ENCODE results near the gene CSF2RB.
A peak's percentile ranks its signal among the peaks of the same experiment; 100 is the strongest.

Gene CSF2RB

GRCh38 chr22:36886016-36886415, 27.4 kb upstream of the CSF2RB start:
- DNase-seq (ENCODE audit: extremely low spot score, insufficient read length, low read depth) (no peak), FAIRE-seq (no peak)

- DNase-seq (ENCODE audit: extremely low spot score, insufficient read length, low read depth), result no peak
- no peak for FAIRE-seq
These were observed 26.3 kb upstream of the CSF2RB start for GRCh38 chr22:36887162-36887561.

GRCh38 chr22:36891646-36892045, 21.8 kb upstream of the CSF2RB start:
- no peak for DNase-seq (ENCODE audit: extremely low spot score, insufficient read length, low read depth)
- no peak for FAIRE-seq

- DNase-seq (ENCODE audit: extremely low spot score, insufficient read length, low read depth), result no peak
- FAIRE-seq, result no peak
These were observed 21.1 kb upstream of the CSF2RB start for GRCh38 chr22:36892292-36892691.

GRCh38 chr22:36893262-36893661, 20.2 kb upstream of the CSF2RB start:
- DNase-seq (ENCODE audit: extremely low spot score, insufficient read length, low read depth), result no peak
- no peak for FAIRE-seq

- DNase-seq (ENCODE audit: extremely low spot score, insufficient read length, low read depth), result no peak
- peak; percentile 29 for FAIRE-seq
These were observed 19.2 kb upstream of the CSF2RB start for GRCh38 chr22:36894266-36894665.

- DNase-seq (ENCODE audit: extremely low spot score, insufficient read length, low read depth) (no peak), FAIRE-seq (no peak)
These were observed 15.8 kb upstream of the CSF2RB start for GRCh38 chr22:36897611-36898010.

- FAIRE-seq (no peak), DNase-seq (ENCODE audit: extremely low spot score, insufficient read length, low read depth) (no peak)
These were observed 14.7 kb upstream of the CSF2RB start for GRCh38 chr22:36898690-36899089.

GRCh38 chr22:36899498-36899897, 13.9 kb upstream of the CSF2RB start:
- no peak for DNase-seq (ENCODE audit: extremely low spot score, insufficient read length, low read depth)
- FAIRE-seq, result no peak

GRCh38 chr22:36900225-36900624, 13.2 kb upstream of the CSF2RB start:
- DNase-seq (ENCODE audit: extremely low spot score, insufficient read length, low read depth) (no peak), FAIRE-seq (peak; percentile 59)

GRCh38 chr22:36900880-36901279, 12.5 kb upstream of the CSF2RB start:
- no peak for DNase-seq (ENCODE audit: extremely low spot score, insufficient read length, low read depth)
- FAIRE-seq, result no peak

GRCh38 chr22:36901411-36902142, 11.9 kb upstream of the CSF2RB start:
- peak; percentile 42 for DNase-seq (ENCODE audit: extremely low spot score, insufficient read length, low read depth)
- FAIRE-seq, result peak; percentile 91

- DNase-seq (ENCODE audit: extremely low spot score, insufficient read length, low read depth) (no peak), FAIRE-seq (no peak)
These were observed 11.1 kb upstream of the CSF2RB start for GRCh38 chr22:36902143-36902926.

- FAIRE-seq (no peak), DNase-seq (ENCODE audit: extremely low spot score, insufficient read length, low read depth) (no peak)
These were observed 9.1 kb upstream of the CSF2RB start for GRCh38 chr22:36904260-36904880.

- no peak for FAIRE-seq
These were observed 5.9 kb upstream of the CSF2RB start for GRCh38 chr22:36907253-36908195.

GRCh38 chr22:36910461-36910860, 3.0 kb upstream of the CSF2RB start:
- FAIRE-seq (no peak), DNase-seq (ENCODE audit: extremely low spot score, insufficient read length, low read depth) (no peak)

More at GRCh38 chr22:36907253-36908195, 5.9 kb upstream of the CSF2RB start:
- no peak for DNase-seq (ENCODE audit: extremely low spot score, insufficient read length, low read depth)

- FAIRE-seq (no peak), DNase-seq (ENCODE audit: extremely low spot score, insufficient read length, low read depth) (no peak)
These were observed 1.4 kb upstream of the CSF2RB start for GRCh38 chr22:36911887-36912661.

GRCh38 chr22:36912694-36913426, 568 bp upstream of the CSF2RB start:
- peak; percentile 44 for FAIRE-seq
- no peak for DNase-seq (ENCODE audit: extremely low spot score, insufficient read length, low read depth)

- no peak for DNase-seq (ENCODE audit: extremely low spot score, insufficient read length, low read depth)
- FAIRE-seq, result no peak
These were observed 943 bp downstream of the CSF2RB start for GRCh38 chr22:36914390-36914752.

Data from GM18507 (cell line).